Activated B cell treated with CpG ODN at 0.5 μM for 24 hours (primary cell): ENCODE data around the gene LCN6. TPM values are rescaled to one million over a fixed set of nuclear protein-coding genes. Genes with fewer than 3 reads are reported as not detected.

ENCODE experiments used
- ATAC-seq: fragments of 200-7000 bp; cut with Tn5 transposase; one replicate; pipeline ENCODE4 v1.10.0; 2021; ENCODE audit warnings: low read depth, mild to moderate bottlenecking, moderate library complexity
- CTCF ChIA-PET: fragments of 350-600 bp; sonication (Branson Sonifier 250); formaldehyde crosslinking; loops from one replicate; lab custom pipeline; 2021; ENCODE audit warnings: antibody characterized with exemption; lab: Charles Lee
- POLR2A ChIA-PET: fragments of 350-600 bp; sonication (Branson Sonifier 250); formaldehyde crosslinking; loops from one replicate; lab custom pipeline; 2021; ENCODE audit warnings: antibody characterized with exemption; lab: Charles Lee
- DNase-seq: peaks from one replicate; pipeline ENCODE4 v3.0.0; 2022
- H3K27ac Mint-ChIP-seq: one replicate; pipeline ENCODE4 v1.8.0; 2020; ENCODE audit warnings: mixed read lengths
- H3K27me3 Mint-ChIP-seq: one replicate; pipeline ENCODE4 v1.8.0; 2021; ENCODE audit warnings: mixed read lengths
- H3K36me3 Mint-ChIP-seq: one replicate; pipeline ENCODE4 v1.8.0; 2021; ENCODE audit warnings: low read depth, mixed read lengths
- H3K4me1 Mint-ChIP-seq: one replicate; pipeline ENCODE4 v1.8.0; 2021; ENCODE audit warnings: mixed read lengths
- H3K4me3 Mint-ChIP-seq: one replicate; pipeline ENCODE4 v1.8.0; 2020; ENCODE audit warnings: mild to moderate bottlenecking, mixed read lengths
- H3K9me3 Mint-ChIP-seq: one replicate; pipeline ENCODE4 v1.8.0; 2020; ENCODE audit warnings: mixed read lengths
- intact Hi-C: fragments of 100-400 bp; cut with micrococcal nuclease; formaldehyde crosslinking; loops from one replicate; pipeline ENCODE4 v1.15.1; 2024
- total RNA-seq: library from RNA; stranded (reverse); gene quantifications from 2 replicates; pipeline ENCODE4 v1.2.3, GENCODE V29; 2022
- TF ChIP-seq, protein P1 (sequence below): fragments of 200-600 bp; IDR thresholded peaks from one replicate; pipeline ENCODE4 v1.8.0; 2022; ENCODE audit warnings: antibody characterized with exemption, mild to moderate bottlenecking

LCN6 gene
- total RNA-seq, 1 donor from 2014 or later = not detected

DNA sequence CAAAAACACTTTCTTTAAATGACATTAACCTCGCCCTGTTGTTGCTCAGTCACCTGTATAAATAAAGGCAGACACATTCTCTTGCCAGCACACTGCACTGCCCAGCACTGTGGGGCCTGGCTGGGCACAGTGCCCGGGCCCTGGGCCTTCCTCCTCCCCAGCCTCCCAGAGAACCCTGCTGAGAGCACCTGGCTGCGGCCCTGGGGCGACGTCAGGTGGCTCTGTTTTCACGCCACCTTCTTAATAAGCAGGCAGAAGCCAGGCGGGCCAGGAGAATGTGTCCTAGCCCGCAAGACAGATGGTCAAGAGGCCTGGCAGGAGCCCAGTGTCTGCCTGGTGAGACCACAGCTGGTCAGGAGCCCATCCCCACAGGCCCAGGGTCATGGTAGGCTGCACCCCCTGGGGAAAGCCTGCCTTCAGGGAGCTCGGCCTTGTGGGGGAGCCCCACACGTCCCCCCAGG lies 52.9 kb downstream of the LCN6 start:
- ATAC-seq (no peak), DNase-seq (no peak)
- no peak overlapping the region for H3K4me3 Mint-ChIP-seq
- no peak overlapping the region for H3K27ac Mint-ChIP-seq
- ChIA-PET CTCF (no interaction called here), POLR2A (interaction anchor here (0.6 kb wide), 1 partner anchor 21 kb away, joined by 9 read pairs; no protein-coding TSS in a partner anchor)
- H3K27me3 Mint-ChIP-seq = peaks cover 21% of the 10 kb centered on the region
- intact Hi-C loops = no loop called here
- no peaks in the 10 kb centered on the region for H3K9me3 Mint-ChIP-seq
- H3K4me1 Mint-ChIP-seq = peaks cover 20% of the 10 kb centered on the region
- TF ChIP-seq, protein P1, sequence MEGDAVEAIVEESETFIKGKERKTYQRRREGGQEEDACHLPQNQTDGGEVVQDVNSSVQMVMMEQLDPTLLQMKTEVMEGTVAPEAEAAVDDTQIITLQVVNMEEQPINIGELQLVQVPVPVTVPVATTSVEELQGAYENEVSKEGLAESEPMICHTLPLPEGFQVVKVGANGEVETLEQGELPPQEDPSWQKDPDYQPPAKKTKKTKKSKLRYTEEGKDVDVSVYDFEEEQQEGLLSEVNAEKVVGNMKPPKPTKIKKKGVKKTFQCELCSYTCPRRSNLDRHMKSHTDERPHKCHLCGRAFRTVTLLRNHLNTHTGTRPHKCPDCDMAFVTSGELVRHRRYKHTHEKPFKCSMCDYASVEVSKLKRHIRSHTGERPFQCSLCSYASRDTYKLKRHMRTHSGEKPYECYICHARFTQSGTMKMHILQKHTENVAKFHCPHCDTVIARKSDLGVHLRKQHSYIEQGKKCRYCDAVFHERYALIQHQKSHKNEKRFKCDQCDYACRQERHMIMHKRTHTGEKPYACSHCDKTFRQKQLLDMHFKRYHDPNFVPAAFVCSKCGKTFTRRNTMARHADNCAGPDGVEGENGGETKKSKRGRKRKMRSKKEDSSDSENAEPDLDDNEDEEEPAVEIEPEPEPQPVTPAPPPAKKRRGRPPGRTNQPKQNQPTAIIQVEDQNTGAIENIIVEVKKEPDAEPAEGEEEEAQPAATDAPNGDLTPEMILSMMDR = no peak
- H3K36me3 Mint-ChIP-seq = no peaks in the 10 kb centered on the region

DNA sequence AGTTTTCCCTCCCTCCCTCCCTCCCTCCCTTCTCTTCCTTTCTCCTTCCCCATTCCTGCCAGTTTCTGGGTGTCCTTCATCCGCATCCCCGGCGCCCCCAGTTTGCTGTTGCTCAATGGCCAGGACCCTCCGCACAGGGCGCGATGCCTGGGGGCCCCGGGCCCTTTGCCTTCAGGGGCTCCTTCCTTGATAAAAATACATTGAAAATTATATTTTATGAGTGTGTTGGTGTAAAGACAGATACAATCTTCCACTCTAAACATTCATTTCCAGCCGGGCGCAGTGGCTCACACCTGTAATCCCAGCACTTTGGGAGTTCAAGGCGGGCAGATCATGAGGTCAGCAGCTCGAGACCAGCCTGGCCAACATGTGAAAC lies 53.5 kb downstream of the LCN6 start:
- H3K27me3 Mint-ChIP-seq = peaks cover 18% of the 10 kb centered on the region
- no peaks in the 10 kb centered on the region for H3K9me3 Mint-ChIP-seq
- peaks cover 16% of the 10 kb centered on the region for H3K4me1 Mint-ChIP-seq
- TF ChIP-seq, protein P1 = no peak
- H3K4me3 Mint-ChIP-seq = no peak overlapping the region
- ChIA-PET CTCF (no interaction called here), POLR2A (interaction anchor here (0.6 kb wide), 1 partner anchor 21 kb away, joined by 9 read pairs; no protein-coding TSS in a partner anchor)
- no peaks in the 10 kb centered on the region for H3K36me3 Mint-ChIP-seq
- no peak for DNase-seq
- no peak for ATAC-seq
- H3K27ac Mint-ChIP-seq = no peak overlapping the region
- intact Hi-C loops = no loop called here

- TF ChIP-seq, protein P1 = no peak
- Mint-ChIP-seq H3K27me3 (peaks cover 18% of the 10 kb centered on the region), H3K9me3 (no peaks in the 10 kb centered on the region), H3K4me1 (peaks cover 16% of the 10 kb centered on the region), H3K27ac (no peak overlapping the region), H3K36me3 (no peaks in the 10 kb centered on the region), H3K4me3 (no peak overlapping the region)
- DNase-seq (no peak), ATAC-seq (peak; percentile 59)
- intact Hi-C loops = no loop called here
- POLR2A ChIA-PET = interaction anchor here (1.0 to 1.3 kb wide), 3 partner anchors 10 to 73 kb away, joined by 3 read pairs; no protein-coding TSS in a partner anchor
- CTCF ChIA-PET = interaction anchor here (0.8 to 0.9 kb wide), 2 partner anchors 11 to 35 kb away, joined by 3 read pairs; no protein-coding TSS in a partner anchor
Observed at GRCh38 chr9:136694163-136694871, 54.0 kb downstream of the LCN6 start.

Other genes starting within 250 kb of the LCN6 start
- gene NOTCH1, start 202.5 kb downstream of the LCN6 start, total RNA-seq = 24.9 and 26.6 TPM in 2 replicates
- gene EGFL7, start 85.6 kb downstream of the LCN6 start, total RNA-seq = not detected in 2 replicates
- 16.6 and 17.1 TPM in 2 replicates for gene AGPAT2, start 61.1 kb downstream of the LCN6 start, total RNA-seq
- 1.5 and 2.2 TPM in 2 replicates for gene DIPK1B, start 36.0 kb downstream of the LCN6 start, total RNA-seq
- 13.7 and 15.9 TPM in 2 replicates for gene LCN10, start 5.6 kb downstream of the LCN6 start, total RNA-seq
- 5.3 and 6.9 TPM in 2 replicates for gene LCN8, start 9.7 kb upstream of the LCN6 start, total RNA-seq
- gene LCN15, start 16.0 kb upstream of the LCN6 start, total RNA-seq = not detected in 2 replicates
- gene TMEM141, start 42.8 kb upstream of the LCN6 start, total RNA-seq = 34.9 and 35.8 TPM in 2 replicates
- not detected in 2 replicates for gene CCDC183, start 47.8 kb upstream of the LCN6 start, total RNA-seq
- 70.1 and 75.0 TPM in 2 replicates for gene RABL6, start 59.4 kb upstream of the LCN6 start, total RNA-seq
- gene AJM1, start 94.0 kb upstream of the LCN6 start, total RNA-seq = 1.0 and 1.6 TPM in 2 replicates
- 58.8 and 64.6 TPM in 2 replicates for gene PHPT1, start 100.9 kb upstream of the LCN6 start, total RNA-seq
- 5.2 and 6.1 TPM in 2 replicates for gene MAMDC4, start 103.8 kb upstream of the LCN6 start, total RNA-seq
- gene EDF1, start 117.8 kb upstream of the LCN6 start, total RNA-seq = 282 and 298 TPM in 2 replicates
- 49.7 and 58.2 TPM in 2 replicates for gene TRAF2, start 138.0 kb upstream of the LCN6 start, total RNA-seq
- gene FBXW5, start 196.2 kb upstream of the LCN6 start, total RNA-seq = 81.5 and 82.1 TPM in 2 replicates
- 0.69 and 3.4 TPM in 2 replicates for gene C8G, start 196.7 kb upstream of the LCN6 start, total RNA-seq
- 2.4 TPM in 2 replicates for gene LCN12, start 203.7 kb upstream of the LCN6 start, total RNA-seq
- not detected in 2 replicates for gene PTGDS, start 229.0 kb upstream of the LCN6 start, total RNA-seq
- not detected in 2 replicates for gene LCNL1, start 234.5 kb upstream of the LCN6 start, total RNA-seq
- gene PAXX, start 243.9 kb upstream of the LCN6 start, total RNA-seq = 43.4 and 47.8 TPM in 2 replicates
- not detected in 2 replicates for gene CLIC3, start 248.0 kb upstream of the LCN6 start, total RNA-seq